HepG2 (cell line): ENCODE measurements around the gene DNAI4. TPM values are rescaled to one million over a fixed set of nuclear protein-coding genes. Genes with fewer than 3 reads are reported as not detected.

ENCODE experiments used
- ATAC-seq: fragments of 200-7000 bp; cut with Tn5 transposase; 3 replicates; pipeline ENCODE4 v1.9.1; 2020; ENCODE audit warnings: mild to moderate bottlenecking, moderate library complexity
- BruUV-seq: library from RNA; stranded (reverse); fragments of 400-500 nt; replicated peaks from 2 replicates; lab custom pipeline; 2021; lab: Mats Ljungman, UMichigan
- CTCF ChIA-PET: fragments of 300-600 bp; formaldehyde crosslinking; extraction: SDS; loops from one replicate; lab custom pipeline; 2021; ENCODE audit warnings: low total read pairs, inconsistent platforms, low intra/inter-chr PET ratio; lab: Yijun Ruan, JAX
- POLR2A ChIA-PET: fragments of 350-600 bp; sonication (Branson Sonifier 250); formaldehyde crosslinking; loops from one replicate; lab custom pipeline; 2020; ENCODE audit warnings: antibody characterized with exemption, inconsistent platforms; lab: Yijun Ruan, JAX
- DNase-seq: peaks from one replicate; pipeline ENCODE4 v3.0.0-alpha.2; 2015; ENCODE audit warnings: low spot score
- FAIRE-seq: peaks from 3 replicates; lab custom pipeline; 2011; peaks lifted over from hg19 to GRCh38; lab: Jason Lieb, UNC
- H2AFZ ChIP-seq: one replicate; pipeline ENCODE4 v1.6.1; 2011; ENCODE audit warnings: low read length, inconsistent platforms
- H3K27ac ChIP-seq: fragments of 300-600 bp; 3 replicates; pipeline ENCODE4 v1.8.0; 2011; ENCODE audit warnings: mixed run types, mild to moderate bottlenecking, mixed read lengths, low read length, inconsistent platforms; ENCODE audit not compliant: insufficient read depth; ENCODE audit errors: extremely low read length
- H3K27me3 ChIP-seq, 2 experiments: fragments of 200-600 bp in 1 of 2; 2 replicates in 1 of 2; 3 replicates in 1 of 2; pipeline versions ENCODE4 v1.6.0 to v1.8.0; 2011; ENCODE audit warnings: low read length in 2 of 2, mild to moderate bottlenecking in 2 of 2, moderate library complexity in 2 of 2, inconsistent platforms in 1 of 2; ENCODE audit not compliant: insufficient read depth in 2 of 2, control insufficient read depth in 1 of 2
- H3K36me3 ChIP-seq, 2 experiments: fragments of 200-600 bp in 1 of 2; replicated peaks in 1 of 2; 2 replicates in 1 of 2; 3 replicates in 1 of 2; pipeline versions ENCODE4 v1.5.1 to v1.8.0; 2011; ENCODE audit warnings: low read length in 2 of 2, inconsistent platforms in 1 of 2; ENCODE audit not compliant: insufficient read depth in 2 of 2, control insufficient read depth in 1 of 2
- H3K4me1 ChIP-seq: 2 replicates; pipeline ENCODE4 v1.5.1; 2012; ENCODE audit warnings: low read length, inconsistent platforms; ENCODE audit not compliant: insufficient read depth
- H3K4me2 ChIP-seq: 2 replicates; pipeline ENCODE4 v1.6.0; 2011; ENCODE audit warnings: low read depth, low read length, inconsistent platforms
- H3K4me3 ChIP-seq, 3 experiments: fragments of 200-600 bp in 1 of 3; sonication (generic), shearing (Covaris generic) in 1 of 3; replicated peaks in 1 of 3; 2 replicates each; pipeline ENCODE4 v1.5.1; 2011 to 2016; ENCODE audit warnings: low read length in 3 of 3, inconsistent platforms in 2 of 3, low read depth in 2 of 3, mild to moderate bottlenecking in 2 of 3, control low read depth in 1 of 3, mixed read lengths in 1 of 3; ENCODE audit not compliant: insufficient read depth in 1 of 3
- H3K79me2 ChIP-seq: one replicate; pipeline ENCODE4 v1.6.1; 2011; ENCODE audit warnings: low read length, inconsistent platforms; ENCODE audit not compliant: insufficient read depth
- H3K9ac ChIP-seq: 2 replicates; pipeline ENCODE4 v1.6.0; 2011; ENCODE audit warnings: mild to moderate bottlenecking, low read depth, low read length, inconsistent platforms; ENCODE audit not compliant: insufficient read depth
- H3K9me3 ChIP-seq: 2 replicates; pipeline ENCODE4 v1.5.1; 2012; ENCODE audit warnings: mild to moderate bottlenecking, low read length
- H4K20me1 ChIP-seq: 2 replicates; pipeline ENCODE4 v1.6.0; 2011; ENCODE audit warnings: inconsistent platforms, mild to moderate bottlenecking, low read length, moderate library complexity; ENCODE audit not compliant: insufficient read depth
- NR2F2 ChIP-seq: IDR thresholded peaks from 2 replicates; pipeline ENCODE4 v1.6.1; 2012; ENCODE audit warnings: low read depth, inconsistent platforms, borderline replicate concordance
- NR3C1 ChIP-seq: sonication (generic); formaldehyde crosslinking; IDR thresholded peaks from 2 replicates; pipeline ENCODE4 v1.4.0; 2020; ENCODE audit warnings: missing genetic modification reagents
- PAWR ChIP-seq: sonication (generic); formaldehyde crosslinking; IDR thresholded peaks from 2 replicates; pipeline ENCODE4 v1.4.0; 2020; ENCODE audit warnings: missing genetic modification reagents, mild to moderate bottlenecking, borderline replicate concordance
- POGK ChIP-seq: sonication (generic); formaldehyde crosslinking; conservative IDR thresholded peaks from 2 replicates; pipeline ENCODE4 v1.8.0; 2022; ENCODE audit warnings: mild to moderate bottlenecking, moderate library complexity, missing genetic modification reagents
- TERF1 ChIP-seq: sonication (generic); formaldehyde crosslinking; IDR thresholded peaks from 2 replicates; pipeline ENCODE4 v1.8.0; 2022; ENCODE audit warnings: mild to moderate bottlenecking, missing genetic modification reagents, moderate library complexity
- YEATS4 ChIP-seq: sonication (generic); formaldehyde crosslinking; IDR thresholded peaks from 2 replicates; pipeline ENCODE4 v1.4.0; 2020; ENCODE audit warnings: missing genetic modification reagents, borderline replicate concordance
- ZMAT3 ChIP-seq: sonication (generic); formaldehyde crosslinking; conservative IDR thresholded peaks from 2 replicates; pipeline ENCODE4 v1.7.0; 2021; ENCODE audit warnings: missing genetic modification reagents
- ZNF354B ChIP-seq: sonication (generic); formaldehyde crosslinking; IDR thresholded peaks from 2 replicates; pipeline ENCODE4 v1.8.0; 2022; ENCODE audit warnings: mild to moderate bottlenecking, missing genetic modification reagents
- ZNF503 ChIP-seq: sonication (generic); formaldehyde crosslinking; IDR thresholded peaks from 2 replicates; pipeline ENCODE4 v1.4.0; 2020; ENCODE audit warnings: missing genetic modification reagents
- ZNF550 ChIP-seq: sonication (generic); formaldehyde crosslinking; IDR thresholded peaks from 2 replicates; pipeline ENCODE4 v1.4.0; 2020; ENCODE audit warnings: mild to moderate bottlenecking, missing genetic modification reagents, borderline replicate concordance
- ZNF674 ChIP-seq: sonication (generic); formaldehyde crosslinking; IDR thresholded peaks from 2 replicates; pipeline ENCODE4 v1.5.0; 2020; ENCODE audit warnings: low read depth, mild to moderate bottlenecking, missing genetic modification reagents
- WGBS: methylation state at CpG from one replicate; pipeline ENCODE4 v1.1.6; 2017; ENCODE audit warnings: low lambda C conversion rate; 5-methylcytosine and 5-hydroxymethylcytosine counted together
- in situ Hi-C: cut with HindIII; loops from 2 replicates; pipeline ENCODE4 v1.10.0; 2017; ENCODE audit warnings: low pct_unique_long_range_greater_than_20kb; ENCODE audit not compliant: extremely low pct_ligation_motif_present
- intact Hi-C: fragments of 100-400 bp; cut with micrococcal nuclease; formaldehyde crosslinking; loops from one replicate; pipeline ENCODE4 v1.10.0; 2022; ENCODE audit not compliant: unreplicated experiment
- polyA plus RNA-seq, 8 experiments: library from polyadenylated mRNA; depleted of rRNA in 3 of 8; stranded (reverse) in 7 of 8; unstranded in 1 of 8; fragments of >200 nt; fragmentation: Illumina TruSeq in 4 of 8; extraction: Trizol in 4 of 8; gene quantifications; 2 replicates each; pipeline versions ENCODE4 v1.2.1 to v1.2.3, GENCODE V29; 2011 to 2016; ENCODE audit warnings: low read depth in 4 of 8, missing spikeins in 1 of 8, mixed read lengths in 1 of 8; ENCODE audit not compliant: insufficient read depth in 1 of 8
- total RNA-seq, 5 experiments: library from RNA; depleted of rRNA; stranded (reverse); fragments of >200 nt; fragmentation: Illumina TruSeq; extraction: Trizol; gene quantifications; 2 replicates each; pipeline ENCODE4 v1.2.3, GENCODE V29; 2016; ENCODE audit warnings: low read depth in 1 of 5
- TF ChIP-seq, protein P1 (sequence below): sonication (generic); formaldehyde crosslinking; IDR thresholded peaks from 2 replicates; pipeline ENCODE4 v1.8.0; 2022; ENCODE audit warnings: mild to moderate bottlenecking, missing genetic modification reagents; ENCODE audit not compliant: insufficient replicate concordance

Gene DNAI4
- total and polyA plus RNA-seq, 2 of the 13 experiments (the other 11 are each of a cell fraction or from before 2014, with no cell fraction given) = 0.04 to 0.08 TPM

DNA sequence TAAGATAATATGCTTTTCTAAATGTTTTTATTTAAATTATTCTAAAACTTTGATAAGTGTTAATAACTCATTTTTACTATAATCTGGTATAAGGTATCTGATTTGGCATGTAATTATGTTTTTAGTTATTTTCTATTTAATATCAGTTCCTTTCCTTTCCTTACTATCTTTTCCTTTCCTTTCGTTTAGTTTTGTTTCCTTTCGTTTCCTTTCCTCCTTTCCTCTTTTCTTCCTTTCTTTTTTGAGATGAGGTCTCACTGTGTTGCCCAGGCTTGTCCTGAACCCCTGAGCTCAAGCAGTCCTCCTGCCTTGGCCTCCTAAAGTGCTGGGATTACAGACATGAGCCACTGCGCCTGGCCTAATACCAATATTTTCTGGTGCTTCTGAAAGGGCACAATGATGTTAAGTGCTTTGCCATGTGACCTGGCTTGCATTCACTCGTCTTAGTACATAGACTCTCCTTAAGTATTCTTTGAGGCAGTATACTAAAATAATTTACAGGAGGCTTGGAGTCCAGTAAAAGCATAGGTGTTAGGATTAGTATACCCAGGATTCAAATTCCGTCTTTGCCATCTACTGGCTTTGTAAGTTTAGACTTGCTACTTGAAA is 18.8 kb upstream of the DNAI4 start:
- DNase-seq (no peak), FAIRE-seq (no peak), ATAC-seq (no peak)
- Histone ChIP-seq H3K9me3 (no peaks in the 10 kb centered on the region), H3K4me1 (peaks cover 57% of the 10 kb centered on the region), H2AFZ (no peak overlapping the region), H3K79me2 (peaks cover 57% of the 10 kb centered on the region), H4K20me1 (no peaks in the 10 kb centered on the region; the same call in none of the 2 replicates), H3K27ac (peak overlapping the region; percentile 59), H3K27me3 (no peaks in the 10 kb centered on the region), H3K4me2 (no peak overlapping the region), H3K4me3 (no peak overlapping the region), H3K36me3 (peaks cover 2 to 28% of the 10 kb centered on the region in 2 experiments), H3K9ac (no peak overlapping the region)
- in situ Hi-C loops (loop anchor here (25.0 kb wide), 1 partner anchor 469 kb away; no protein-coding TSS in a partner anchor), intact Hi-C loops (no loop called here)
- WGBS = 95% methylated on average over 5 of the region's 5 CpGs
- BruUV-seq = no TSS peak
- TF ChIP-seq, protein P1, sequence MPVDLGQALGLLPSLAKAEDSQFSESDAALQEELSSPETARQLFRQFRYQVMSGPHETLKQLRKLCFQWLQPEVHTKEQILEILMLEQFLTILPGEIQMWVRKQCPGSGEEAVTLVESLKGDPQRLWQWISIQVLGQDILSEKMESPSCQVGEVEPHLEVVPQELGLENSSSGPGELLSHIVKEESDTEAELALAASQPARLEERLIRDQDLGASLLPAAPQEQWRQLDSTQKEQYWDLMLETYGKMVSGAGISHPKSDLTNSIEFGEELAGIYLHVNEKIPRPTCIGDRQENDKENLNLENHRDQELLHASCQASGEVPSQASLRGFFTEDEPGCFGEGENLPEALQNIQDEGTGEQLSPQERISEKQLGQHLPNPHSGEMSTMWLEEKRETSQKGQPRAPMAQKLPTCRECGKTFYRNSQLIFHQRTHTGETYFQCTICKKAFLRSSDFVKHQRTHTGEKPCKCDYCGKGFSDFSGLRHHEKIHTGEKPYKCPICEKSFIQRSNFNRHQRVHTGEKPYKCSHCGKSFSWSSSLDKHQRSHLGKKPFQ (CRISPR knock-in tag) = no peak
- TF ChIP-seq ZNF674 (CRISPR knock-in tag) = no peak
- no peak for TF ChIP-seq ZNF503 (CRISPR knock-in tag)
- no peak for TF ChIP-seq ZMAT3 (CRISPR knock-in tag)
- no peak for TF ChIP-seq ZNF354B (CRISPR knock-in tag)
- TF ChIP-seq YEATS4 (CRISPR knock-in tag) = no peak
- TF ChIP-seq PAWR (CRISPR knock-in tag) = no peak
- no peak for TF ChIP-seq NR2F2
- TF ChIP-seq TERF1 (CRISPR knock-in tag) = no peak
- TF ChIP-seq ZNF550 (CRISPR knock-in tag) = no peak
- no peak for TF ChIP-seq POGK (CRISPR knock-in tag)
- TF ChIP-seq NR3C1 (CRISPR knock-in tag) = no peak
- ChIA-PET CTCF (no interaction called here), POLR2A (interaction anchor here (1.5 to 1.7 kb wide), 2 partner anchors 9 to 13 kb away, joined by 8 to 14 read pairs; no protein-coding TSS in a partner anchor)
